Aorta (tissue), 5 donors: ENCODE results near the gene DNMT3A. TPM values are rescaled to one million over a fixed set of nuclear protein-coding genes. Genes with fewer than 3 reads are reported as not detected.

Source experiments
- ATAC-seq: fragments of 200-7000 bp; cut with Tn5 transposase; one replicate; pipeline ENCODE4 v1.9.1; 2022; ENCODE audit warnings: moderate library complexity; ENCODE audit not compliant: low FRiP score
- DNase-seq, 2 donors: peaks; one replicate each; pipeline ENCODE4 v3.0.0-alpha.2; 2020
- H3K27ac ChIP-seq, 2 donors: one replicate each; pipeline ENCODE4 v1.5.1; 2013; ENCODE audit warnings: low read length in 2 of 2, mild to moderate bottlenecking in 2 of 2, moderate library complexity in 2 of 2, control low read depth in 1 of 2, inconsistent platforms in 1 of 2, low read depth in 1 of 2
- H3K27me3 ChIP-seq, 2 donors: one replicate each; pipeline ENCODE4 v1.6.1; 2013; ENCODE audit warnings: control low read depth in 1 of 2, low read length in 1 of 2, mild to moderate bottlenecking in 1 of 2, moderate library complexity in 1 of 2; ENCODE audit not compliant: insufficient read depth in 2 of 2, control insufficient read depth in 1 of 2
- H3K36me3 ChIP-seq, 2 donors: one replicate each; pipeline ENCODE4 v1.6.1; 2013; ENCODE audit warnings: control low read depth in 1 of 2, low read length in 1 of 2, mild to moderate bottlenecking in 1 of 2; ENCODE audit not compliant: insufficient read depth in 2 of 2, control insufficient read depth in 1 of 2
- H3K4me1 ChIP-seq, 2 donors: one replicate each; pipeline ENCODE4 v1.6.1; 2013; ENCODE audit warnings: low read length in 2 of 2, control low read depth in 1 of 2, mild to moderate bottlenecking in 1 of 2, moderate library complexity in 1 of 2; ENCODE audit not compliant: insufficient read depth in 2 of 2, control insufficient read depth in 1 of 2
- H3K4me3 ChIP-seq, 2 donors: one replicate each; pipeline ENCODE4 v1.5.1; 2013; ENCODE audit warnings: low read length in 2 of 2, control low read depth in 1 of 2, mild to moderate bottlenecking in 1 of 2
- H3K9me3 ChIP-seq: one replicate; pipeline ENCODE4 v1.6.1; 2013; ENCODE audit warnings: mild to moderate bottlenecking, low read length; ENCODE audit not compliant: control insufficient read depth
- WGBS, 2 donors: extraction: QIAGEN DNeasy Blood & Tissue Kit; methylation state at CpG; one replicate each; pipeline ENCODE4 v1.1.7; 2013; 5-methylcytosine and 5-hydroxymethylcytosine counted together
- intact Hi-C, 2 donors: fragments of 100-400 bp; cut with DNase I; formaldehyde crosslinking; loops; one replicate each; pipeline versions ENCODE4 v1.14.2 to v1.15.0; 2022
- polyA plus RNA-seq, 2 donors: library from polyadenylated mRNA; stranded (reverse); fragments of 200-250 nt; gene quantifications; one replicate each; pipeline ENCODE4 v1.2.3, GENCODE V29; 2013
- total RNA-seq, 2 donors: library from RNA; stranded (reverse); fragmentation: NEBNext Ultra II Directional; extraction: Animal tissue kit (Norgen Biotek cat#: 25700); gene quantifications; one replicate each; pipeline ENCODE4 v1.2.1, GENCODE V29; 2021
- donor health status: healthy with polysubstance abuse.
- donor health status: Bipolar disorder and iron deficiency.
- donor health status: DM: no; HTN: no; CAD: no.
- donor health status: DM: no; HTN: no; CAD: no.
- donor health status: DM: yes; HTN: yes; CAD: no.

Gene DNMT3A
- total and polyA plus RNA-seq, 4 donors, result 9.4 to 48.2 (median 22.0) TPM

DNA sequence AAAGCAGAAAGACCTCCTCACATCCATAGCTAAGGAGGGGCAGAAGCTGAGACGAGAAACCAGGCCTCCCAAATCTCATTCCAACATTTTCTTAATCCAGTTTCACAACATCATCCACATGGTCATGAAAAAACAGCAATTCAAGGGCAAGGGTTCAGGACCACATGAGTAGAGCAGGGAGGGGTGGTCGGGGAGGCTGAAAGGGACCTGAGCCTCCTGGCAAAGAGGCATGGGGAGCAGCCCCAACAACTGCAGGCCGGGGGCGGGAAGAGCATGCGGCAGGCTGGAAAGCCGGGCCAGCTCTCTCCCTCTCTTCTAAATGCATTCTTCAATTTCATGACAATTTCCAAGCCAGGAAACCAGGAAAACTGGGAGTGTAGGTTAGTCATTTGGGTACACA is 76.7 kb downstream of the DNMT3A start:
- intact Hi-C loops, result no loop called here
- Histone ChIP-seq H3K4me1 (no peaks in the 10 kb centered on the region), H3K27me3 (no peaks in the 10 kb centered on the region), H3K36me3 (peaks cover 0 to 3% of the 10 kb centered on the region in 2 donors), H3K27ac (no peak overlapping the region), H3K9me3 (no peaks in the 10 kb centered on the region), H3K4me3 (no peak overlapping the region)
- ATAC-seq (peak; percentile 59), DNase-seq (no peak)
- WGBS, 2 donors, result 92 to 93% methylated on average over 6 of the region's 6 CpGs

DNA sequence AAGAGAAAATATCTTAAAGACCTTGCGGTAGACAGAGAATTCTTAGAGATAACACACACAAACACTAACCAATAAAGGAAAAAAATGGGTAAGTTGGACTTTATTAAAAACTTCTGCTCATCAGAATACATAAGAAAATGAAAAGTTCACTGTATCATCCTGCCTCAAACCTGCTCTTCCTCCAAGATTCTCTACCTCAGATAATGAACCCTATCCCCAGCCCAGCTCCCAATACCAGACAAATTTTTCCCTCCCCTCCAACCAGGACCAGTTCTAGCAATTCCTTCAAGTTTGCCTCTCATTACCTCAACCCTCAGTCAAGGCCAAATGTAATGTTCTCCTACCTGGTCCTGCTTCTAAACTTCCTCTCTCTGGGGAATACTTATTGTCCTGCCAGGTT is 79.4 kb downstream of the DNMT3A start:
- Histone ChIP-seq H3K9me3 (no peaks in the 10 kb centered on the region), H3K4me1 (no peaks in the 10 kb centered on the region), H3K27ac (no peak overlapping the region), H3K36me3 (peaks cover 0 to 3% of the 10 kb centered on the region in 2 donors), H3K4me3 (no peak overlapping the region), H3K27me3 (no peaks in the 10 kb centered on the region)
- ATAC-seq (no peak), DNase-seq (no peak)
- intact Hi-C loops, result no loop called here
- 74 to 83% methylated on average over 1 of the region's 1 CpG for WGBS, 2 donors

DNA sequence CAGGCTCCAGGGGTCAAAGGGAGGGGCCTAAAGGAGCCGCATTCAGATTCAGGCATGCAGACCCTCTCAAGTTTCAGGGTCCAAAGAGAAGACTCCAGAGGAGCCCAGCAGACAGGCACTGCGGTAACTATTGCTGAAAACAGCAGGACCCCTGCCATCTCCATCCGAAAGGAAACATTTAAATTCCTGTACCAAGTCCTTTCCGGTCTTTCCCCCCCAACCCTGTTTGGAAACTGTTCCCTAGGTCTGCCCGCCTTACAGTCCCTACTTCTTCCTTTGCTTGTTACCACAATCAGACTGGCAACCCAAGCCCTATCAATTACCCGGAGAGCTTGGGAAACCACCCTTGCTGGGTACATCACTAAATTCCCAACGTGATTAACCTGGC is 82.0 kb downstream of the DNMT3A start:
- peaks cover 0 to 3% of the 10 kb centered on the region in 2 donors for H3K36me3 ChIP-seq
- no peak for DNase-seq
- intact Hi-C loops, result no loop called here
- H3K4me3 ChIP-seq, result no peak overlapping the region
- H3K27ac ChIP-seq, result no peak overlapping the region
- H3K4me1 ChIP-seq, result no peaks in the 10 kb centered on the region
- H3K9me3 ChIP-seq, result no peaks in the 10 kb centered on the region
- ATAC-seq, result no peak
- H3K27me3 ChIP-seq, result no peaks in the 10 kb centered on the region
- 78 to 81% methylated on average over 7 of the region's 7 CpGs for whole genome bisulfite sequencing, 2 donors

DNA sequence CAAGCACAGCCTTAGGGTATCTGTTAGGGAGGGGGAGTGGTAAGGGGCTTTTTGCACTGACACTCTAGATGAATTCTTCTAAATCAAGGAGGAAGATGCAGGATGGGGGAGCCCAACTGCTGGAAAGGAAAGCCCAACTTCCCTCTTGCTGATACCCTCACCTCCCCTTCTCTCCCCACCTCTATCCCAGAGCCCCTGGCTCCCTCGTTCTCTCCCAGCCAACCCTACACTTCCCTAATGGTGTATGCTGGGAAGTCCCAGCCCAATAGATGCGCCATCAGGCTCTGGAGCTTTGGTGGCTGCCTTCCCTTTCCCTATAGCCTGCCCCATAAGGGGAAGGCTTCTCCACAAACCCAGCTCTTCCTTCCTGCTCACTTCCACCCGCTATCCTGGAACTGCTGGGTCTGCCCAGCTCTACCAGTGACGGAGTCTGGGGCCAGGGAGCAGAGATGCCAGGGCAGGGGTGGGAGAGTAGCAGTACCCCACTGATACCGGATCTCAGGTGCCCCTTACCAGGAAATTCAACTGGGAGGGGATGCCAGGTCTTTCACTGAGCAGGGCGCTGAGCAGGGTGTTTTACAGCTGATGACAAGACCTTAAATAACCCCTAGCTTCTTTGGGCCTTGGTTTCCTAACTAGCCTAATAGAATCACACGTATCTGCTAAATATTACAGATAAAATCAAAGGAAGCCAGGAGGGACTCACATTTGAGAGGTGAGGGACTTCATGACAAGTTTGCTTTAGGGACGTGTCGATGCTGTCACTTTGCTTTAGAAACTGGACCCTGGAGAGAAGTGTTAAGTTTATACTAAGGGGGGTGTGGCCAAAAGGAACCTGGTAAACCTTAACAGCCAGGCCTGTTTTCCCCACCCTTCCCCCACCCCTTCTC is 82.6 kb downstream of the DNMT3A start:
- ATAC-seq (no peak), DNase-seq (no peak)
- H3K36me3 ChIP-seq, result peaks cover 0 to 3% of the 10 kb centered on the region in 2 donors
- H3K27ac ChIP-seq, result no peak overlapping the region
- WGBS, 2 donors, result 89% methylated on average over 9 of the region's 9 CpGs
- intact Hi-C loops, result no loop called here
- no peaks in the 10 kb centered on the region for H3K4me1 ChIP-seq
- no peaks in the 10 kb centered on the region for H3K9me3 ChIP-seq
- H3K4me3 ChIP-seq, result no peak overlapping the region
- no peaks in the 10 kb centered on the region for H3K27me3 ChIP-seq

DNA sequence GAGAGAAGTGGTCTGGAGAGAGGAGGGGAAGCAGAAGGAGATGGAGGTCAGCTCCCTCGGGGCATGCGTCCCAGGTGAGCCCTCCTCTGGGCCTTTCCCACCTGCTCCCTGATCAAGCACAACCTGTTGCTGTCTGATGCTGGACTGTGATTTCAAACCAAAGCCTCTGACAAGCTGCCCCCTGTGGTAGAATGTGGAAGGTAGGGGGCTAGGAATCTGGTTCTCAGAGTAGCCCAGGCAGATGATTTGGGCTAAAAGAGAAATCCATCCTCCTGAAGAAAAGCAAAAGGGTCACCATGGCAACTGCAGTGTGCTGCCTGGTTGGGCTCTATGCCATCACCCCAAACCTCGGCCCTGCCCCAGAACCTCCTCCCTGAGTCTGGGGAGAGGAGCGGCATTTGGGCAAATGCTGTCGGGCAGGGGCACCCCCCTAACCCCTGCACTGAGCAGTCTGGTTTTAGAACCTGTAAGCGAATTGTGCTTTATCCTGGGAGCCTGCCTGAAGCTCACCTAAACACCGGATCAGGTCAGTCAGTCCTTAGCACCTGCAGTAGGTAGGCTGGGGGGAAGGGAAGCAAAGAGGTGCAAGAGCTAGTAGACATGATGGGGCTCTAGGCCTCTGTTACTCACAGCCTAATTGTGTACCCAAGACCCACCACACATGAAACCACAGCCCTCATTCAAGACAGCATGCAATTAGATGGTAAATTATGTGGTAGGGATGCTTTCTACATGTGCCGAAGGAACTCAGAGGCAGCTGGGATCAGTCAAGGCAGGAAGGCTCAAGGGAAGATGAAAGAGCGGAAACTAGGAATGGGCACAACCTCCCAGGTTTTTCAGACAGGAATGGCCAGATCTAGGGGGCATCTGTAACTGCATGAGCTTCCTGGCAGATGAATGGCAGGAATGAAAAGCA is 83.5 kb downstream of the DNMT3A start:
- H3K4me1 ChIP-seq, result no peaks in the 10 kb centered on the region
- intact Hi-C loops, result no loop called here
- DNase-seq, result no peak
- no peaks in the 10 kb centered on the region for H3K9me3 ChIP-seq
- WGBS, 2 donors, result 79% methylated on average over 9 of the region's 9 CpGs
- no peak for ATAC-seq
- no peaks in the 10 kb centered on the region for H3K27me3 ChIP-seq
- peaks cover 0 to 3% of the 10 kb centered on the region in 2 donors for H3K36me3 ChIP-seq
- no peak overlapping the region for H3K4me3 ChIP-seq
- H3K27ac ChIP-seq, result no peak overlapping the region

DNA sequence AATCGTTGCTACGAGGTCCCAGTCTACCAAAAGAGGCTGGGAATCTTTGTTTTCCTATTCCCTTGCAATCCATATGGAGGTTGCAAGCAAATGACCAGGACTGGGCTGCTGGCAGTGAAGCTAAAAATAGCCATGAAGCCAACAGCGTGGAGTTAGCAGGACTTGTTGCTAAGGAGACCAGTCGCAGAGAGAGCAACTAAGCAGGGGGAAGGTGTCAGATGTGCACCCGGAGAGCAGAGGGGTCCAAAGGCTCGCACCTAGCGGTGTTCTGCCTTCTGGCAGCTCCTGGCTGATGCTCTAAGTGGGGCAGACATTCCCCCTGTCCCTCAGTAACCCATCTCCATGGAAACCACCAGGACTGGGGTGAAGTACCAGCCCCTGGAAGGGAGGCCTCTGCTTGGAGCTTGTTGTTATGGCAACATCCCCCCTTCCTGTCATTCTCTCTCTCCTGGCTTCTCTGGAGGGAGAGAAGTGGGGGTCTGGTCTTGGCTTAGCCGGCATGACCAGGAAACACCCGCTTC is 84.6 kb downstream of the DNMT3A start:
- intact Hi-C loops, result no loop called here
- Histone ChIP-seq H3K27ac (no peak overlapping the region), H3K4me3 (no peak overlapping the region), H3K4me1 (peaks cover 0 to 2% of the 10 kb centered on the region in 2 donors), H3K9me3 (no peaks in the 10 kb centered on the region), H3K27me3 (no peaks in the 10 kb centered on the region), H3K36me3 (peaks cover 0 to 3% of the 10 kb centered on the region in 2 donors)
- peak; percentile 36 for ATAC-seq
- 14 to 21% methylated on average over 9 of the region's 9 CpGs for whole genome bisulfite sequencing, 2 donors
- DNase-seq, result no peak

DNA sequence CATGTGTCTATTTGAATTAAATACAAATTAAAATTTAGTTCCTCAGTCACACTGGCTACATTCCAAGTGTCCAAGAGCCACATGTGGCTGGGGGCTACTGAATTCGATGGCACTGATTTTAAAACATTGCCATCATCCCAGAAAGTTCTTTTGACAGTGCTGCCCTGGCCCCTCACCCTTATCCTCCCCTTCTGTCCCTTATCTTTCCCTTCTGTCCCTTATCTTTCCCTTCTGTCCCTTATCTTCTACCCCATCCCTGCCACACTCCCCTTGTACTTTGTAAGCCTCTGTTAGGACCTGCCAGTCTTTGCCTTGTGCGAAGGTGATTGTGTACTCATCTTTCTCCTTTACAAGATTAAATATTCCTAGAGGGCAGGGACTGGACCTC is 85.2 kb downstream of the DNMT3A start:
- 65 to 71% methylated on average over 2 of the region's 2 CpGs for WGBS, 2 donors
- Histone ChIP-seq H3K36me3 (peaks cover 0 to 3% of the 10 kb centered on the region in 2 donors), H3K9me3 (no peaks in the 10 kb centered on the region), H3K4me1 (peaks cover 0 to 2% of the 10 kb centered on the region in 2 donors), H3K27me3 (no peaks in the 10 kb centered on the region), H3K4me3 (no peak overlapping the region), H3K27ac (no peak overlapping the region)
- intact Hi-C loops, result no loop called here
- no peak for DNase-seq
- ATAC-seq, result no peak

DNA sequence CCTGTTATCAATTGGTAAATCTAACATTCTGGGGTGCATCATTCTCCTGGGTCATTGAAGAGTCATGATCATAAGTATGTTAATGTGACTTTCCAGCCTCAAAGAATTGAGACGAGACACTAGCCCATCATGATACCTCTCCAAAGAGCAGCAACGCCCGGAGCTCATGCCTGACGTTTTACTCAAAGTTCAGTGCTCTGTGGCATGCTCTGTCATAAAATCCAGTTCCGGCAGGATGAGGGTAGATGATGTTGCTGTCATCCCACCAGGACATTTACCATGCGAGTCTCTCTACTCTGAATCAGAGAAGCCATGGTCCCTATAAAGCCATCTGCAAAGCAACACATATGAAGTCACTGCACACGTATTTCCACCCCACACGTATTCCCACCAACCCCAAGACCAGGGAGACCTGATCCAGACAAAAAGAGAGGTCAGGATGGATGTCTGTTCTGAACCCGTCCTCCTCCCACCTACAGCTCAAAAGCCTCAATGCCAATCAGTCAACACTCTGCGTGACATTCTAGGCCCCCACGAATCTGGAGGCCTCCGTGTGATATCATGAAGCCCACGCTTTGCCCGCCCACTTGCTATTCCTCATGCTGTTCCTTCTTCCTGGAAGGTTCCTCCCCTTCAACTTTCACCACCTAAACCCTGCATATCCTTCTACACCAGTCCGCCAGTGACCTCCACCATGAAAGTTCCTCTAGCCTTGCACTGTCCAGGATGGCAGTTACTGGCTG is 85.8 kb downstream of the DNMT3A start:
- intact Hi-C loops, result no loop called here
- Histone ChIP-seq H3K4me1 (peaks cover 0 to 2% of the 10 kb centered on the region in 2 donors), H3K4me3 (no peak overlapping the region), H3K36me3 (peaks cover 0 to 3% of the 10 kb centered on the region in 2 donors), H3K27ac (no peak overlapping the region), H3K27me3 (no peaks in the 10 kb centered on the region), H3K9me3 (no peaks in the 10 kb centered on the region)
- no peak for DNase-seq
- WGBS, 2 donors, result 92 to 93% methylated on average over 15 of the region's 15 CpGs
- ATAC-seq, result no peak
